ENCODE data around the gene PLLP. TPM values are rescaled to one million over a fixed set of nuclear protein-coding genes. Genes with fewer than 3 reads are reported as not detected.

PLLP gene
- total RNA-seq, 1 experiment from 2014 or later, result 0.32 TPM

- DNase-seq (ENCODE audit: low read depth, low spot score), result no peak
- in situ Hi-C loops (cut with HindIII; ENCODE audit: low pct_unique_long_range_greater_than_20kb, low sequenced_read_pairs), result no loop called here
Observed at GRCh38 chr16:57304169-57305061, 19.9 kb upstream of the PLLP start.

DNA sequence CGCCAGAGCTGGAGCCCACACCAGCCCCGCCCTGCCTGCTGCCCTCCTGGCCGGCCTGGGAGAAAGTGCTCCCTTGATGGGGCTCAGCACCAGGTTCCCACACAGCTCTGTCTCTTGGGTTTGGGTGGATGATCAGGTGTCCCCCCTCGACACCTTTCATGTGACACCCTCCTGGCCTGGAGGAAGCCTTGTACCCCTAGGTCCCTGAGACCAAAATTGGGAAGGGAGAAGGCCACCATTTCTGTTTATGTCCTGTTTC, 19.4 kb upstream of the PLLP start:
- DNase-seq (ENCODE audit: low read depth, low spot score), result no peak
- in situ Hi-C loops (cut with HindIII; ENCODE audit: low pct_unique_long_range_greater_than_20kb, low sequenced_read_pairs), result no loop called here

GRCh38 chr16:57303021-57303909, 18.8 kb upstream of the PLLP start:
- in situ Hi-C loops (cut with HindIII; ENCODE audit: low pct_unique_long_range_greater_than_20kb, low sequenced_read_pairs), result no loop called here
- DNase-seq (ENCODE audit: low read depth, low spot score), result no peak

DNA sequence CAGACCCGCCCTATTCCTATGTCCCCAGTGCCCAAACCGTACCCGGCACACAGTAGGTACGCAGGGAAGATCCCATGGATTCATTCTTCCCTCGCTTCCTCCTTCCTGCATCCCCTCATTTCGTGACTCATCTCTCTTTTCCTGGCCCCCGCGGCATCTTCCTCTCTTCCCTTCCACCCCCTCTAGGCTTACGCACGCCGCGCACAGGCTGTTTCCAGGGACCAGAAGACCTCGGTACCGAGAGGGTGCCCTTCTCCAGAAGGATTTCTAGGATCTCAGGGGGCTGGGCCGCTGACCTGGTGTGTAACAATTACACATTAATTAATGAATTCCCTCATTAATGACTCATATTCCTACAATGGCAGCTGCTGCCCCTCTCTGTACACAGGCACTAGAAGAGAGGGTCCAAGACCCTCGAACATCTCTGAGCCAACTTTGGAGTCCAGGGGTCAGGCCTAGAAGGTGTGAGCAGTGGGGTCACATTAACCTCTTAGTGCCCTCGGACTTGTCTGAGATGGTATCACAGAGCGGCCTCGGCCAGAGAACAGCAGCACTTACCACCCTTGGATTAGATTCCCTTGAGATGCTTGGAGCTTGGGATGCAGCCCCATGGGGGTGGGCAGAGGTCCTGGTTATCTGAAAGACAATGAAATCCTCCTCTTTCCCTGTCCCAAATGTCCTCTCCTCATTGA, 16.8 kb upstream of the PLLP start:
- in situ Hi-C loops (cut with HindIII; ENCODE audit: low pct_unique_long_range_greater_than_20kb, low sequenced_read_pairs), result no loop called here
- no peak for DNase-seq (ENCODE audit: low read depth, low spot score)

DNA sequence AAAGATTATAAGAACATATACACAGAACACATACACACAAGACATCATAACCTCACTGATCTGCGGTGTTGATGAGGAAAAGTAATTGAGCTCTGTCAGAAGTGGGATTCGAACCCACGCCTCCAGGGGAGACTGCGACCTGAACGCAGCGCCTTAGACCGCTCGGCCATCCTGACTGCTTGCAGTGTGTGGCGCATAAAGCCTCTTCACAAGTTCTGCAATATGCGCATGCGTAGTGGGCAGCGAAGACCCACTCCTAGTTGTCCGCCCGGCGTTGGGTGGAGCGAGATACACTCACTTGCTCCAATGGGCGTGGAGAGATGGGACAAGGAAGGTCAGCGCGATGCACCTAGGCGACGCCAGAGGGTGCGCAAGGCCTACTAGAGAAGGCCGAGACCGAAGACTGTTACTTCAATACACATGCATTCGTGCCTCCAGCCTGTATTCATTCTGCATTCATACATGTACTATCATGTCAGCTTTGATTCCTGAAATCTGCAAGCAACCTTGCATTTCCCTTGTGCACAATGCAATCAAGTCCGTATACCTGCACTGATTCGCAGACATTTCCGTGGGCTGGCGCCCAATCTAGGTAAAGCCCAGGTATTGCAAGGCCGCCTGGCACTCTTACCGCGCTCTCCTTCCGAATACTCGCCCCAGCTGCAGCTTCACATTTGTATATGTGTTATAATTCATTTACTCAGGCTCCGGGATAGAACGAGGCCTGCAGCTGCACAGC, 16.1 kb upstream of the PLLP start:
- in situ Hi-C loops (cut with HindIII; ENCODE audit: low pct_unique_long_range_greater_than_20kb, low sequenced_read_pairs), result no loop called here
- peak; percentile 98 for DNase-seq (ENCODE audit: low read depth, low spot score)

GRCh38 chr16:57299719-57300386, 15.4 kb upstream of the PLLP start:
- DNase-seq (ENCODE audit: low read depth, low spot score), result peak; percentile 96
- in situ Hi-C loops (cut with HindIII; ENCODE audit: low pct_unique_long_range_greater_than_20kb, low sequenced_read_pairs), result no loop called here

DNA sequence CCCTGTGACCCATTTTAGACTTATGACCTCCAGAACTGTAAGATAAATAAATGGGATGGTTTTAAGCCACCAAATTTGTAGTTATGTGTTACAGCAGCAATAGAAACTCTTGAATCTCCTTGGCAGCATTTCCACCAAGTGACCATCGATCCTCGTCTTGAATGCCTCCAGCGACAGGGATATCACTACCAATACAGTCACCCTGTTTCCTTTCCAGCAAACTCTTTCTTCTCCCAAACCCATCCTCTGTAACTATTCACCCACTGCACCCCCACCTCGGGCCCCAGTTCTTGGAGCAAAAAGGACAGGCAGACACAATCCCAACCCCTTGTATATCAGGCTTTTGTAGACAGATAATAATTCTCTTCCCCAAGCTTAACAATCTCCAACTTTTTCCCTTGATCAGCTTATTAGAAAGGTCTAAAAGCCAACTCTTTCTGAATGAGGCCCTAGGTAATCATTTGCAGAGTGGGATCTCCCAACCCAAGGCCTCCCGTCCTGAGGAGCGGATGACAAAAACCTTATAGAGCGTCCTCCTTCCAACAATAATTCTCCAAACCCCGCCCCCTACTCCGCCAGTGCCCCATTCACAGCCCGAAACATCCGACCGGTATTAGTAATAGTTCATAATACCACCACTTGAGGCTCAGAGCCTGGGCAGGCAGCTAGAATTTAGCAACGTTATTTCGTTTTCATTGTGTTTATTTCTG, 14.7 kb upstream of the PLLP start:
- in situ Hi-C loops (cut with HindIII; ENCODE audit: low pct_unique_long_range_greater_than_20kb, low sequenced_read_pairs), result no loop called here
- peak; percentile 80 for DNase-seq (ENCODE audit: low read depth, low spot score)

GRCh38 chr16:57297856-57298255, 13.4 kb upstream of the PLLP start:
- in situ Hi-C loops (cut with HindIII; ENCODE audit: low pct_unique_long_range_greater_than_20kb, low sequenced_read_pairs), result no loop called here
- no peak for DNase-seq (ENCODE audit: low read depth, low spot score)

DNA sequence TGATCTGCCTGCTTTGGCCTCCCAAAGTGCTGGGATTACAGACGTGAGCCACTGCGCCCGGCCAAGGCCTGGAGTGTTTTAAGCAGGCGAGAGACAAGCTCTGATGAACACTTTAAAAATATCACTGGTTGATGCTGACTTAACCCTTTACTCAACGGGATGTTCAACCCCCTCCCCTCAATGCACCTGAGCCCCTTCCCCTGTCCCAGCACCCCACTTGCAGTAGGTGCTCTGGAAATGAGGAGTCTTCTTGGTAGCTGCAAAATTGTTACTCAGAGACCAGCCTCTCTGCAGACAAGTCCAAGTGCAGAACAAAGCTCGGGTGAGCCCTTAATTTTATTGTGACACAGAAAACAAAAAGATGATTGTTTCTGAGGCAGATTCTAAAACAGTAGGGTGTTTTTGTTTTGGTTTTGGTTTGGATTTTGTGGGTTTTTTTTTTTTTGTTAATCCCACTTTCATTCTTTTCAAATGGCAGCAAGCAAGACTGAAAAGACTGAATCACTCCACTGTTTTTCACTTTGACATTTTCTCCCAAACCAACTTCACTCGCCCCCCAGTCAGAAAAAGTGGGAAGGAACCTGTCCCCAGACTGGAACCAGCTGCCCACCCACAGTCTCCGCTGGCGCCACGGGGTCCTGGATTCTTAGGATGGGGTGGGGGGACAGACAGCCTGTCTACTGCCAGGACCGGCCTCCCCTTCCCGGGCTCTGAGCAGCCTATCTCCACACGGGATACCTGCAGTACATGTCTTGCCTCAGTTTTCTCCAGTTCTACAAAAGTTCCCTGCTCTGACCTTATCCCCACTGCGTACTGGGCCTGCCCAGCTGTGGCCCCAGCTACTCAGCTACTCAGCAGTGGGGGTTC, 5.2 kb upstream of the PLLP start:
- in situ Hi-C loops (cut with HindIII; ENCODE audit: low pct_unique_long_range_greater_than_20kb, low sequenced_read_pairs), result no loop called here
- DNase-seq (ENCODE audit: low read depth, low spot score), result peak; percentile 36

- in situ Hi-C loops (cut with HindIII; ENCODE audit: low pct_unique_long_range_greater_than_20kb, low sequenced_read_pairs), result no loop called here
- no peak for DNase-seq (ENCODE audit: low read depth, low spot score)
Observed at GRCh38 chr16:57285379-57285778, 907 bp upstream of the PLLP start.

DNA sequence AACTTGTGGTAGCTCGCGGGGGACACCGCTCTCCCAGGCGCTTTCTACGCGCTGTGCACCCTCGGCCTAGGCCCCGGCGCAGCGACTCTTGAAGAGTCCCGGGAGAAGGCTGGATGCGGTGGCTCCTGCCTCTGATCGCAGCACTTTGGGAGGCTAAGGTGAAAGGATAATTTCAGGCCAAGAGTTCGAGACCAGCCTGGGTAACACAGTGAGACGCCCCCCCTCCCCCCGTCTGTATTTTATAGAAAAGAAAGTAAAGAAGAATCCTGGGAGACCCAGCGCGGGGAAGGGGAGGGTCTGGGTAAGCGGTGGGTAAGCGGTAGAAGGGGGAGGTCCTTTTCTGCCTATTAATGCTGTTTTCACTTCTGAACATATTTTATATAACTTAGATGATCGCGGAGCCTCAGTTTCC, 486 bp upstream of the PLLP start:
- no peak for DNase-seq (ENCODE audit: low read depth, low spot score)
- in situ Hi-C loops (cut with HindIII; ENCODE audit: low pct_unique_long_range_greater_than_20kb, low sequenced_read_pairs), result no loop called here

GRCh38 chr16:57283959-57284208, 588 bp downstream of the PLLP start:
- in situ Hi-C loops (cut with HindIII; ENCODE audit: low pct_unique_long_range_greater_than_20kb, low sequenced_read_pairs), result no loop called here
- no peak for DNase-seq (ENCODE audit: low read depth, low spot score)

GRCh38 chr16:57283214-57283958, 1.1 kb downstream of the PLLP start:
- no peak for DNase-seq (ENCODE audit: low read depth, low spot score)
- in situ Hi-C loops (cut with HindIII; ENCODE audit: low pct_unique_long_range_greater_than_20kb, low sequenced_read_pairs), result no loop called here

DNA sequence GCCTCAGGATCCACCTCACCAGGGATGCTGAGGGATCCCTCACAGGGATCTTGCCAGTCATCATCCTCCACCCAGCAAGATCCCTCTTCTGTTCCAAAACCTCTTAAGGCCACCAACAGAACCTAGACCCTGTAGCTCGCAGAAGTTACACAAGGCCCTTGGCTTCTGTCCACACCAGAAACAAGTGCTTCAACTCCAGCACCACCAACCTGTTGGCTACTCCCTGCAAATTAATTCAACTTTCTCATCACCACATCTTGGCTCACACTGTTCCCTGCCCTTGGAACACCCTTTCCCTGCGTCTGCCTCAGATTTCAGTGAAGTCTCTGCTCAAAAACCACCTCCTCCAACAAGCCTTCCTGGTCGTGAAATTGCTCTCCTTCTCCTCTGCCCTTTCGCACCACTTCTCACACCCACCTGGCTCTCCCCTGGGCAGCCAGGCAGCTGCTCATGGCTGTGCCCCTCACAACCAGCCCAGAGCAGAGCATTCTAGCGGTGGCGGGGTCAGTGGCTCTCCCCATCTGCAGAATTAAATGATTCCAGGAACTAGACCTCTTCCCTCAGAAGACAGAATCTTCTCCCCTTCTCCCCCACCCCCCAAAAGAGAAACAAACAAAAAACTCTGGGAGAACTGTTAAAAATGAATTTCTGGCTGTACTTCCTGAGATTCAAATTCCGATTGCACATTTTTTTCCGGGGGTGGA, 1.8 kb downstream of the PLLP start:
- in situ Hi-C loops (cut with HindIII; ENCODE audit: low pct_unique_long_range_greater_than_20kb, low sequenced_read_pairs), result no loop called here
- DNase-seq (ENCODE audit: low read depth, low spot score), result no peak

- DNase-seq (ENCODE audit: low read depth, low spot score), result no peak
- in situ Hi-C loops (cut with HindIII; ENCODE audit: low pct_unique_long_range_greater_than_20kb, low sequenced_read_pairs), result no loop called here
Observed at GRCh38 chr16:57281791-57282190, 2.7 kb downstream of the PLLP start.
